K562 (cell line): ENCODE results near the gene COX4I2. TPM values are rescaled to one million over a fixed set of nuclear protein-coding genes. Genes with fewer than 3 reads are reported as not detected.

ENCODE experiments used
- CTBP1 ChIP-seq: fragments of 450-650 bp; IDR thresholded peaks from 2 replicates; pipeline ENCODE4 v1.6.1; 2016; ENCODE audit warnings: borderline replicate concordance
- ETV5 ChIP-seq: sonication (generic); formaldehyde crosslinking; IDR thresholded peaks from 2 replicates; pipeline ENCODE4 v1.4.0; 2020; ENCODE audit warnings: low read depth, mild to moderate bottlenecking, missing genetic modification reagents
- MBD1 ChIP-seq: fragments of 250-450 bp; sonication (Bioruptor Pico); IDR thresholded peaks from 2 replicates; pipeline ENCODE4 v1.8.0; 2022; ENCODE audit warnings: inconsistent platforms
- MCM7 ChIP-seq, 2 experiments: fragments of 450-650 bp; IDR thresholded peaks; 2 replicates each; pipeline ENCODE4 v1.6.1; 2016 to 2018
- MECOM ChIP-seq: fragments of 250-450 bp; sonication (Bioruptor Pico); IDR thresholded peaks from 2 replicates; pipeline ENCODE4 v1.8.0; 2022; ENCODE audit warnings: inconsistent platforms
- PHF20 ChIP-seq: fragments of 450-650 bp; IDR thresholded peaks from 2 replicates; pipeline ENCODE4 v1.6.1; 2018; ENCODE audit not compliant: partially characterized antibody
- PHF21A ChIP-seq: fragments of 450-650 bp; IDR thresholded peaks from 2 replicates; pipeline ENCODE4 v1.6.1; 2017; ENCODE audit warnings: low read depth, borderline replicate concordance
- RBM15 ChIP-seq: fragments of 200-400 bp; formaldehyde crosslinking; IDR thresholded peaks from 2 replicates; pipeline ENCODE4 v1.6.1; 2018; ENCODE audit warnings: mild to moderate bottlenecking, low read length, moderate library complexity; ENCODE audit not compliant: insufficient read depth
- TFE3 ChIP-seq: fragments of 450-650 bp; formaldehyde crosslinking; IDR thresholded peaks from 2 replicates; pipeline ENCODE4 v1.4.0; 2020; ENCODE audit warnings: mild to moderate bottlenecking, mixed read lengths
- ZBTB40 ChIP-seq, 2 experiments: fragments of 450-650 bp in 1 of 2; sonication (generic) in 1 of 2; formaldehyde crosslinking in 1 of 2; IDR thresholded peaks; 2 replicates each; pipeline versions ENCODE4 v1.7.1 to v1.9.0; 2016 to 2022; ENCODE audit warnings: inconsistent platforms in 1 of 2, mild to moderate bottlenecking in 1 of 2, missing genetic modification reagents in 1 of 2
- ZNF124 ChIP-seq: sonication (generic); formaldehyde crosslinking; IDR thresholded peaks from 2 replicates; pipeline ENCODE4 v1.8.1; 2022; ENCODE audit warnings: missing genetic modification reagents
- polyA plus RNA-seq, 8 experiments: library from polyadenylated mRNA; depleted of rRNA in 4 of 8; stranded (reverse) in 5 of 8; unstranded in 3 of 8; fragments of >200 nt; fragmentation: Nextera tagmentation in 2 of 8; fragmentation: Illumina TruSeq in 1 of 8; extraction: Ambion mirVana in 2 of 8; extraction: Trizol in 1 of 8; gene quantifications; 2 replicates each; pipeline versions ENCODE4 v1.2.1 to v1.2.3, GENCODE V29; 2011 to 2014; ENCODE audit warnings: inconsistent platforms in 1 of 8, missing spikeins in 1 of 8
- total RNA-seq, 7 experiments: library from RNA; depleted of rRNA in 6 of 7; stranded (reverse); fragments of >200 nt in 6 of 7; fragmentation: Illumina TruSeq in 2 of 7; extraction: Trizol in 2 of 7; gene quantifications; 2 replicates each; pipeline versions ENCODE4 v1.2.1 to v1.2.3, GENCODE V29; 2011 to 2021; ENCODE audit warnings: low replicate concordance in 1 of 7

Gene COX4I2
- total and polyA plus RNA-seq, 9 of the 15 experiments (the other 6 are each of a cell fraction or from before 2014, with no cell fraction given) = not detected

- TF ChIP-seq ZBTB40 (IDR thresholded peaks at IDR 0.05) (no peak), ZBTB40 (CRISPR knock-in tag; IDR thresholded peaks at IDR 0.05) (no peak), RBM15 (no peak), ZNF124 (CRISPR knock-in tag) (no peak), MECOM (no peak), MBD1 (CRISPR knock-in tag) (no peak), CTBP1 (peak; percentile 57; the same call in 1 of the 2 replicates), PHF20 (peak; percentile 88), TFE3 (no peak; the same call in 1 of the 2 replicates), MCM7 (IDR thresholded peaks at IDR 0.05) (no peak), ETV5 (CRISPR knock-in tag) (no peak), PHF21A (no peak; the same call in 1 of the 2 replicates)
Observed at GRCh38 chr20:31606804-31607639, 30.7 kb upstream of the COX4I2 start (continued).
